ENCODE measurements around the gene STRIP1.

GRCh38 chr1:110032327-110032726, 2.1 kb upstream of the STRIP1 start:
- TF ChIP-seq, protein P1, sequence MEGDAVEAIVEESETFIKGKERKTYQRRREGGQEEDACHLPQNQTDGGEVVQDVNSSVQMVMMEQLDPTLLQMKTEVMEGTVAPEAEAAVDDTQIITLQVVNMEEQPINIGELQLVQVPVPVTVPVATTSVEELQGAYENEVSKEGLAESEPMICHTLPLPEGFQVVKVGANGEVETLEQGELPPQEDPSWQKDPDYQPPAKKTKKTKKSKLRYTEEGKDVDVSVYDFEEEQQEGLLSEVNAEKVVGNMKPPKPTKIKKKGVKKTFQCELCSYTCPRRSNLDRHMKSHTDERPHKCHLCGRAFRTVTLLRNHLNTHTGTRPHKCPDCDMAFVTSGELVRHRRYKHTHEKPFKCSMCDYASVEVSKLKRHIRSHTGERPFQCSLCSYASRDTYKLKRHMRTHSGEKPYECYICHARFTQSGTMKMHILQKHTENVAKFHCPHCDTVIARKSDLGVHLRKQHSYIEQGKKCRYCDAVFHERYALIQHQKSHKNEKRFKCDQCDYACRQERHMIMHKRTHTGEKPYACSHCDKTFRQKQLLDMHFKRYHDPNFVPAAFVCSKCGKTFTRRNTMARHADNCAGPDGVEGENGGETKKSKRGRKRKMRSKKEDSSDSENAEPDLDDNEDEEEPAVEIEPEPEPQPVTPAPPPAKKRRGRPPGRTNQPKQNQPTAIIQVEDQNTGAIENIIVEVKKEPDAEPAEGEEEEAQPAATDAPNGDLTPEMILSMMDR (IDR thresholded peaks at IDR 0.05; ENCODE audit: low read length): no peak
- no peak for TF ChIP-seq EZH2 (optimal IDR thresholded peaks at IDR 0.05; ENCODE audit: low read depth, low read length)

Measured in MM.1S (cell line).